HEK293 (cell line): ENCODE data around the gene LRRC74B.

ENCODE experiments used
- CTCF ChIA-PET: fragments of 350-600 bp; formaldehyde crosslinking; extraction: SDS; loops from one replicate; lab custom pipeline; 2021; ENCODE audit warnings: antibody characterized with exemption; lab: Yijun Ruan, JAX
- POLR2A ChIA-PET: fragments of 300-600 bp; formaldehyde crosslinking; extraction: SDS; loops from one replicate; lab custom pipeline; 2020; ENCODE audit warnings: antibody characterized with exemption, inconsistent platforms; lab: Yijun Ruan, JAX
- H3K27ac ChIP-seq: fragments of 200-500 bp; sonication (Bioruptor generic); 2 replicates; pipeline ENCODE4 v1.5.1; 2014; ENCODE audit warnings: low read depth, low read length, control low read depth, inconsistent platforms; ENCODE audit errors: extremely low read depth
- H3K36me3 ChIP-seq, 2 experiments: fragments of 200-500 bp in 1 of 2; sonication (Bioruptor generic) in 1 of 2; 1 replicate in 1 of 2; 2 replicates in 1 of 2; pipeline ENCODE4 v1.5.1; 2014 to 2017; ENCODE audit warnings: inconsistent platforms in 2 of 2, low read length in 2 of 2; ENCODE audit not compliant: control insufficient read depth in 2 of 2, insufficient read depth in 1 of 2
- H3K4me1 ChIP-seq: fragments of 200-500 bp; sonication (Bioruptor generic); 2 replicates; pipeline ENCODE4 v1.5.1; 2014; ENCODE audit warnings: mild to moderate bottlenecking, low read length, inconsistent platforms; ENCODE audit not compliant: control insufficient read depth, insufficient read depth
- H3K4me3 ChIP-seq: 2 replicates; pipeline ENCODE4 v1.5.1; 2011; ENCODE audit warnings: low read depth, mild to moderate bottlenecking, control low read depth, low read length, moderate library complexity
- H3K9me3 ChIP-seq: fragments of 200-500 bp; sonication (Bioruptor generic); 2 replicates; pipeline ENCODE4 v1.5.1; 2014; ENCODE audit warnings: low read depth, low read length, inconsistent platforms; ENCODE audit not compliant: control insufficient read depth, insufficient read depth
- PBX3 ChIP-seq: sonication (generic); formaldehyde crosslinking; IDR thresholded peaks from 2 replicates; pipeline ENCODE4 v1.8.1; 2022; ENCODE audit warnings: mild to moderate bottlenecking, moderate library complexity, missing genetic modification reagents
- REPIN1 ChIP-seq: fragments of 450-650 bp; formaldehyde crosslinking; IDR thresholded peaks from 2 replicates; pipeline ENCODE4 v1.5.1; 2017; ENCODE audit warnings: missing biosample characterization, missing genetic modification characterization, low read depth
- SCRT2 ChIP-seq: fragments of 450-650 bp; formaldehyde crosslinking; IDR thresholded peaks from 2 replicates; pipeline ENCODE4 v1.5.1; 2016; ENCODE audit warnings: missing biosample characterization, missing genetic modification characterization
- SETDB1 ChIP-seq: IDR thresholded peaks from one replicate; pipeline ENCODE4 v1.6.1; 2017; ENCODE audit warnings: mild to moderate bottlenecking, low read length, moderate library complexity, mixed read lengths; ENCODE audit not compliant: insufficient read length
- ZBTB21 ChIP-seq: fragments of 450-650 bp; formaldehyde crosslinking; IDR thresholded peaks from 2 replicates; pipeline ENCODE4 v1.5.1; 2017; ENCODE audit warnings: missing biosample characterization, missing genetic modification characterization
- ZBTB8A ChIP-seq: fragments of 450-650 bp; formaldehyde crosslinking; IDR thresholded peaks from 2 replicates; pipeline ENCODE4 v1.5.1; 2016; ENCODE audit warnings: missing biosample characterization, missing genetic modification characterization
- ZNF10 ChIP-seq: fragments of 450-650 bp; formaldehyde crosslinking; IDR thresholded peaks from 2 replicates; pipeline ENCODE4 v1.5.1; 2017; ENCODE audit warnings: missing biosample characterization, missing genetic modification characterization
- ZNF138 ChIP-seq: fragments of 450-650 bp; formaldehyde crosslinking; IDR thresholded peaks from 2 replicates; pipeline ENCODE4 v1.5.1; 2016; ENCODE audit warnings: missing biosample characterization, missing genetic modification characterization, borderline replicate concordance
- ZNF514 ChIP-seq: fragments of 450-650 bp; formaldehyde crosslinking; IDR thresholded peaks from 2 replicates; pipeline ENCODE4 v1.5.1; 2016; ENCODE audit warnings: missing biosample characterization, missing genetic modification characterization
- ZNF548 ChIP-seq: fragments of 450-650 bp; formaldehyde crosslinking; IDR thresholded peaks from 2 replicates; pipeline ENCODE4 v1.5.1; 2016; ENCODE audit warnings: missing biosample characterization, missing genetic modification characterization
- ZNF626 ChIP-seq: fragments of 450-650 bp; sonication (Bioruptor Pico); formaldehyde crosslinking; IDR thresholded peaks from 2 replicates; pipeline ENCODE4 v1.5.1; 2018; ENCODE audit warnings: missing biosample characterization, missing genetic modification characterization, inconsistent platforms
- ZNF654 ChIP-seq: fragments of 450-650 bp; formaldehyde crosslinking; IDR thresholded peaks from 2 replicates; pipeline ENCODE4 v1.5.1; 2016; ENCODE audit warnings: low read depth, missing biosample characterization, missing genetic modification characterization
- ZNF768 ChIP-seq: fragments of 450-650 bp; formaldehyde crosslinking; IDR thresholded peaks from 2 replicates; pipeline ENCODE4 v1.5.1; 2018; ENCODE audit warnings: missing biosample characterization, mild to moderate bottlenecking, missing genetic modification characterization
- ZSCAN16 ChIP-seq: fragments of 450-650 bp; formaldehyde crosslinking; IDR thresholded peaks from 2 replicates; pipeline ENCODE4 v1.5.1; 2016; ENCODE audit warnings: missing biosample characterization, missing genetic modification characterization
- TF ChIP-seq, protein P1 (sequence below): fragments of 450-650 bp; formaldehyde crosslinking; IDR thresholded peaks from 2 replicates; pipeline ENCODE4 v1.5.1; 2016; ENCODE audit warnings: missing biosample characterization, missing genetic modification characterization
- TF ChIP-seq, protein P2 (sequence below): fragments of 450-650 bp; formaldehyde crosslinking; IDR thresholded peaks from 2 replicates; pipeline ENCODE4 v1.5.1; 2016; ENCODE audit warnings: missing biosample characterization, missing genetic modification characterization

The LRRC74B gene

GRCh38 chr22:21096878-21097277 is 51.1 kb downstream of the LRRC74B start (continued):
- 0 out of 2 replicates have a peak, but pooled peaks have one; percentile 23 for TF ChIP-seq ZBTB21 (tag by site-specific recombination)
- TF ChIP-seq, protein P1, sequence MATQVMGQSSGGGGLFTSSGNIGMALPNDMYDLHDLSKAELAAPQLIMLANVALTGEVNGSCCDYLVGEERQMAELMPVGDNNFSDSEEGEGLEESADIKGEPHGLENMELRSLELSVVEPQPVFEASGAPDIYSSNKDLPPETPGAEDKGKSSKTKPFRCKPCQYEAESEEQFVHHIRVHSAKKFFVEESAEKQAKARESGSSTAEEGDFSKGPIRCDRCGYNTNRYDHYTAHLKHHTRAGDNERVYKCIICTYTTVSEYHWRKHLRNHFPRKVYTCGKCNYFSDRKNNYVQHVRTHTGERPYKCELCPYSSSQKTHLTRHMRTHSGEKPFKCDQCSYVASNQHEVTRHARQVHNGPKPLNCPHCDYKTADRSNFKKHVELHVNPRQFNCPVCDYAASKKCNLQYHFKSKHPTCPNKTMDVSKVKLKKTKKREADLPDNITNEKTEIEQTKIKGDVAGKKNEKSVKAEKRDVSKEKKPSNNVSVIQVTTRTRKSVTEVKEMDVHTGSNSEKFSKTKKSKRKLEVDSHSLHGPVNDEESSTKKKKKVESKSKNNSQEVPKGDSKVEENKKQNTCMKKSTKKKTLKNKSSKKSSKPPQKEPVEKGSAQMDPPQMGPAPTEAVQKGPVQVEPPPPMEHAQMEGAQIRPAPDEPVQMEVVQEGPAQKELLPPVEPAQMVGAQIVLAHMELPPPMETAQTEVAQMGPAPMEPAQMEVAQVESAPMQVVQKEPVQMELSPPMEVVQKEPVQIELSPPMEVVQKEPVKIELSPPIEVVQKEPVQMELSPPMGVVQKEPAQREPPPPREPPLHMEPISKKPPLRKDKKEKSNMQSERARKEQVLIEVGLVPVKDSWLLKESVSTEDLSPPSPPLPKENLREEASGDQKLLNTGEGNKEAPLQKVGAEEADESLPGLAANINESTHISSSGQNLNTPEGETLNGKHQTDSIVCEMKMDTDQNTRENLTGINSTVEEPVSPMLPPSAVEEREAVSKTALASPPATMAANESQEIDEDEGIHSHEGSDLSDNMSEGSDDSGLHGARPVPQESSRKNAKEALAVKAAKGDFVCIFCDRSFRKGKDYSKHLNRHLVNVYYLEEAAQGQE (tag by site-specific recombination), result peak; percentile 41; the same call in 1 of the 2 replicates

GRCh38 chr22:21098099-21098671 is 52.4 kb downstream of the LRRC74B start:
- Histone ChIP-seq H3K4me3 (no peak overlapping the region), H3K9me3 (no peaks in the 10 kb centered on the region), H3K36me3 (no peaks in the 10 kb centered on the region), H3K4me1 (no peaks in the 10 kb centered on the region), H3K27ac (no peak overlapping the region)
- ChIA-PET POLR2A (interaction anchor here (1.2 kb wide), 1 partner anchor 116 kb away, joined by 3 read pairs; the partner anchor contains the start of gene LZTR1), CTCF (interaction anchor here (0.8 to 1.9 kb wide), 2 partner anchors 11 to 77 kb away, joined by 4 to 8 read pairs; no protein-coding TSS in a partner anchor)
- TF ChIP-seq ZNF10 (tag by site-specific recombination) (peak; percentile 100), ZNF654 (peak; percentile 40), ZNF514 (tag by site-specific recombination) (no peak), SCRT2 (tag by site-specific recombination) (no peak)
- TF ChIP-seq, protein P2, sequence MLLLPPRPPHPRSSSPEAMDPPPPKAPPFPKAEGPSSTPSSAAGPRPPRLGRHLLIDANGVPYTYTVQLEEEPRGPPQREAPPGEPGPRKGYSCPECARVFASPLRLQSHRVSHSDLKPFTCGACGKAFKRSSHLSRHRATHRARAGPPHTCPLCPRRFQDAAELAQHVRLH (tag by site-specific recombination), result peak; percentile 59; the same call in 1 of the 2 replicates

DNA sequence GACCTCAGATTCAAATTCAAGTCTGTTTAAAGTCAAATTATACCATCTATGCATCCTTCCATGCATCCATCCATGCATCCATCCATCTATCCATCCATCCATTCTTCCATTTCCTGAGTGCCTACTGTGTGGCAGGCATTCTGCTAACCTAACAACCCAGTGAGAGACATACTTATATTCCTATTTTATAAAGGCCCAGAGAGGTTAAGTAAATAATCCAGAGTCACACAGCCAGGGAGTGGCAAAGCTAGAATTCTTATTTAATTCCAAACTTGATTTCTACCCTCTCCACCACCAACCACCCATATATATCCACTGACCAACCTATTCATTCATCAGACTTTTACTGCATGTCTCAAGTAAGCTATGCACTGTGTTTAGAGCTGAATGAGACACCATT is 53.8 kb downstream of the LRRC74B start:
- POLR2A ChIA-PET, result interaction anchor here (1.2 kb wide), 1 partner anchor 117 kb away, joined by 3 read pairs; the partner anchor contains the start of gene LZTR1
- Histone ChIP-seq H3K9me3 (no peaks in the 10 kb centered on the region), H3K4me1 (no peaks in the 10 kb centered on the region)
- TF ChIP-seq REPIN1 (tag by site-specific recombination) (no peak), ZNF548 (tag by site-specific recombination) (no peak), PBX3 (no peak), ZBTB8A (tag by site-specific recombination) (no peak), ZNF138 (no peak), ZNF768 (tag by site-specific recombination) (0 out of 2 replicates have a peak, but pooled peaks have one; percentile 54), SETDB1 (no peak), ZNF626 (tag by site-specific recombination) (no peak), ZSCAN16 (tag by site-specific recombination) (no peak)
- TF ChIP-seq, all 188 proteins: peak for 1
- no peaks in the 10 kb centered on the region for H3K36me3 ChIP-seq
- no peak overlapping the region for H3K4me3 ChIP-seq
- no peak overlapping the region for H3K27ac ChIP-seq
- CTCF ChIA-PET, result interaction anchor here (0.6 to 1.9 kb wide), 6 partner anchors 9 to 214 kb away, joined by 3 to 8 read pairs (median 4); no protein-coding TSS in a partner anchor
